Activated T-helper 17 cell treated with anti-CD3 and anti-CD28 coated beads, Interleukin-2, amount 50 U/mL, for 72 hours (primary cell): ENCODE measurements around the gene CTDNEP1. TPM values are rescaled to one million over a fixed set of nuclear protein-coding genes. Genes with fewer than 3 reads are reported as not detected.

Experiments used
- ATAC-seq: fragments of 150-1000 bp; cut with Tn5 transposase; replicated peaks from 2 replicates; pipeline ENCODE4 v1.10.0; 2021; ENCODE audit warnings: mild to moderate bottlenecking, moderate library complexity
- H3K27ac Mint-ChIP-seq: one replicate; pipeline ENCODE4 v1.8.0; 2022; ENCODE audit warnings: mixed read lengths
- H3K27me3 Mint-ChIP-seq: one replicate; pipeline ENCODE4 v1.8.0; 2022; ENCODE audit warnings: mixed read lengths
- H3K36me3 Mint-ChIP-seq: one replicate; pipeline ENCODE4 v1.8.0; 2022; ENCODE audit warnings: low read depth, mild to moderate bottlenecking, mixed read lengths
- H3K4me1 Mint-ChIP-seq: one replicate; pipeline ENCODE4 v1.8.0; 2022; ENCODE audit warnings: mixed read lengths
- H3K4me3 Mint-ChIP-seq: one replicate; pipeline ENCODE4 v1.8.0; 2022; ENCODE audit warnings: mild to moderate bottlenecking, mixed read lengths
- H3K9me3 Mint-ChIP-seq: one replicate; pipeline ENCODE4 v1.8.0; 2022; ENCODE audit warnings: mixed read lengths
- total RNA-seq, 2 donors: library from RNA; stranded (reverse); gene quantifications; one replicate each; pipeline ENCODE4 v1.2.3, GENCODE V29; 2022

CTDNEP1 gene
- 100 to 1,000 TPM; 152 to 209 TPM for total RNA-seq

- Mint-ChIP-seq H3K27me3 (no peaks in the 10 kb centered on the region), H3K27ac (peak within 1 kb of the TSS; percentile 100), H3K36me3 (peaks cover 84% of the 10 kb centered on the region), H3K9me3 (no peaks in the 10 kb centered on the region), H3K4me1 (peaks cover 16% of the 10 kb centered on the region), H3K4me3 (peak within 1 kb of the TSS; percentile 93)
- peak; percentile 97 for ATAC-seq
Measured at GRCh38 chr17:7251661-7252175, at the start of gene CTDNEP1. Gene CTDNEP1 (minus strand): TSS chr17:7251734. CDS start chr17:7251296, 438 bp downstream.

- peak; percentile 76 for ATAC-seq
- H3K4me1 Mint-ChIP-seq, result peaks cover 5% of the 10 kb centered on the region
- no peak overlapping the region for H3K27ac Mint-ChIP-seq
- no peaks in the 10 kb centered on the region for H3K36me3 Mint-ChIP-seq
- peak overlapping the region; percentile 80 for H3K4me3 Mint-ChIP-seq
- no peaks in the 10 kb centered on the region for H3K9me3 Mint-ChIP-seq
- H3K27me3 Mint-ChIP-seq, result peaks cover 16% of the 10 kb centered on the region
Measured at GRCh38 chr17:7296189-7296861, 44.8 kb upstream of the CTDNEP1 start.

- H3K27ac Mint-ChIP-seq, result no peak overlapping the region
Measured at GRCh38 chr17:7295230-7296180, 44.0 kb upstream of the CTDNEP1 start.

GRCh38 chr17:7294614-7295153 is 43.1 kb upstream of the CTDNEP1 start, which contains the start of gene YBX2:
Gene YBX2 (minus strand): TSS chr17:7294639. CDS start chr17:7294500, 139 bp downstream.
- Mint-ChIP-seq H3K4me1 (peaks cover 5% of the 10 kb centered on the region), H3K36me3 (no peaks in the 10 kb centered on the region), H3K4me3 (peak within 1 kb of the TSS; percentile 80), H3K9me3 (no peaks in the 10 kb centered on the region), H3K27ac (no peak within 1 kb of the TSS), H3K27me3 (peaks cover 16% of the 10 kb centered on the region)
- peak; percentile 77 for ATAC-seq

More at GRCh38 chr17:7295230-7296180, 44.0 kb upstream of the CTDNEP1 start:
- H3K4me1 Mint-ChIP-seq, result peaks cover 5% of the 10 kb centered on the region
- peaks cover 16% of the 10 kb centered on the region for H3K27me3 Mint-ChIP-seq
- no peaks in the 10 kb centered on the region for H3K9me3 Mint-ChIP-seq
- no peak for ATAC-seq
- peak overlapping the region; percentile 80 for H3K4me3 Mint-ChIP-seq
- no peaks in the 10 kb centered on the region for H3K36me3 Mint-ChIP-seq

GRCh38 chr17:7293816-7294613 is 42.5 kb upstream of the CTDNEP1 start:
- H3K27me3 Mint-ChIP-seq, result peaks cover 16% of the 10 kb centered on the region
- no peaks in the 10 kb centered on the region for H3K9me3 Mint-ChIP-seq
- H3K4me1 Mint-ChIP-seq, result peaks cover 5% of the 10 kb centered on the region
- H3K4me3 Mint-ChIP-seq, result peak overlapping the region; percentile 41
- H3K36me3 Mint-ChIP-seq, result no peaks in the 10 kb centered on the region
- ATAC-seq, result no peak
- no peak overlapping the region for H3K27ac Mint-ChIP-seq

GRCh38 chr17:7293159-7293558 is 41.6 kb upstream of the CTDNEP1 start:
- peak overlapping the region; percentile 41 for H3K4me3 Mint-ChIP-seq
- no peaks in the 10 kb centered on the region for H3K9me3 Mint-ChIP-seq
- no peaks in the 10 kb centered on the region for H3K36me3 Mint-ChIP-seq
- peaks cover 16% of the 10 kb centered on the region for H3K27me3 Mint-ChIP-seq
- peaks cover 5% of the 10 kb centered on the region for H3K4me1 Mint-ChIP-seq
- no peak for ATAC-seq
- no peak overlapping the region for H3K27ac Mint-ChIP-seq

GRCh38 chr17:7292729-7293128 is 41.2 kb upstream of the CTDNEP1 start:
- H3K9me3 Mint-ChIP-seq, result no peaks in the 10 kb centered on the region
- peaks cover 5% of the 10 kb centered on the region for H3K4me1 Mint-ChIP-seq
- H3K36me3 Mint-ChIP-seq, result no peaks in the 10 kb centered on the region
- H3K4me3 Mint-ChIP-seq, result no peak overlapping the region
- H3K27me3 Mint-ChIP-seq, result peaks cover 16% of the 10 kb centered on the region
- no peak for ATAC-seq
- no peak overlapping the region for H3K27ac Mint-ChIP-seq

- Mint-ChIP-seq H3K27me3 (peaks cover 16% of the 10 kb centered on the region), H3K9me3 (no peaks in the 10 kb centered on the region), H3K4me3 (no peak overlapping the region), H3K27ac (no peak overlapping the region), H3K36me3 (no peaks in the 10 kb centered on the region), H3K4me1 (peaks cover 5% of the 10 kb centered on the region)
- ATAC-seq, result no peak
Measured at GRCh38 chr17:7292194-7292593, 40.7 kb upstream of the CTDNEP1 start.

- Mint-ChIP-seq H3K4me3 (no peak overlapping the region), H3K4me1 (peaks cover 5% of the 10 kb centered on the region), H3K9me3 (no peaks in the 10 kb centered on the region), H3K27me3 (peaks cover 17% of the 10 kb centered on the region), H3K27ac (no peak overlapping the region), H3K36me3 (no peaks in the 10 kb centered on the region)
- ATAC-seq, result no peak
Measured at GRCh38 chr17:7290685-7291084, 39.2 kb upstream of the CTDNEP1 start.

- Mint-ChIP-seq H3K36me3 (no peaks in the 10 kb centered on the region), H3K9me3 (no peaks in the 10 kb centered on the region), H3K4me3 (no peak overlapping the region), H3K27ac (no peak overlapping the region), H3K27me3 (peaks cover 15% of the 10 kb centered on the region), H3K4me1 (peaks cover 3% of the 10 kb centered on the region)
- no peak for ATAC-seq
Measured at GRCh38 chr17:7290166-7290565, 38.6 kb upstream of the CTDNEP1 start.

GRCh38 chr17:7289256-7290032 is 37.9 kb upstream of the CTDNEP1 start:
- H3K4me3 Mint-ChIP-seq, result no peak overlapping the region
- peaks cover 12% of the 10 kb centered on the region for H3K27me3 Mint-ChIP-seq
- no peaks in the 10 kb centered on the region for H3K4me1 Mint-ChIP-seq
- no peak for ATAC-seq
- no peaks in the 10 kb centered on the region for H3K9me3 Mint-ChIP-seq
- H3K36me3 Mint-ChIP-seq, result no peaks in the 10 kb centered on the region
- no peak overlapping the region for H3K27ac Mint-ChIP-seq

- Mint-ChIP-seq H3K27ac (no peak overlapping the region), H3K4me3 (no peak overlapping the region), H3K27me3 (peaks cover 22% of the 10 kb centered on the region), H3K36me3 (no peaks in the 10 kb centered on the region), H3K9me3 (no peaks in the 10 kb centered on the region), H3K4me1 (no peaks in the 10 kb centered on the region)
- no peak for ATAC-seq
Measured at GRCh38 chr17:7285679-7286078, 34.1 kb upstream of the CTDNEP1 start.

- H3K27me3 Mint-ChIP-seq, result peaks cover 22% of the 10 kb centered on the region
- no peaks in the 10 kb centered on the region for H3K9me3 Mint-ChIP-seq
- peaks cover 6% of the 10 kb centered on the region for H3K4me1 Mint-ChIP-seq
- no peak for ATAC-seq
- no peaks in the 10 kb centered on the region for H3K36me3 Mint-ChIP-seq
- no peak overlapping the region for H3K4me3 Mint-ChIP-seq
- H3K27ac Mint-ChIP-seq, result no peak overlapping the region
Measured at GRCh38 chr17:7284911-7285310, 33.4 kb upstream of the CTDNEP1 start.
